Naive thymus-derived CD4-positive, alpha-beta T cell (primary cell): Measurements from ENCODE around the gene CISD3. TPM values are rescaled to one million over a fixed set of nuclear protein-coding genes. Genes with fewer than 3 reads are reported as not detected.

ENCODE experiments used
- ATAC-seq: fragments of 150-1000 bp; cut with Tn5 transposase; 2 replicates; pipeline ENCODE4 v1.10.0; 2021; ENCODE audit warnings: mild to moderate bottlenecking, moderate library complexity
- CTCF ChIA-PET: fragments of 350-600 bp; sonication (Branson Sonifier 250); formaldehyde crosslinking; loops from one replicate; lab custom pipeline; 2021; ENCODE audit warnings: antibody characterized with exemption; lab: Charles Lee
- POLR2A ChIA-PET: fragments of 350-600 bp; sonication (Branson Sonifier 250); formaldehyde crosslinking; loops from one replicate; lab custom pipeline; 2021; ENCODE audit warnings: antibody characterized with exemption, inconsistent platforms; lab: Charles Lee
- DNase-seq, 9 donors: peaks; one replicate each; pipeline versions ENCODE4 v3.0.0 to v3.0.0-alpha.2; 2020 to 2022; ENCODE audit warnings: mixed read lengths in 1 of 9
- H3K27ac ChIP-seq: one replicate; pipeline ENCODE4 v1.7.0; 2013; ENCODE audit warnings: mild to moderate bottlenecking, low read depth, low read length, moderate library complexity
- H3K27me3 ChIP-seq, 2 donors: one replicate each; pipeline ENCODE4 v1.7.0; 2013; ENCODE audit warnings: low read length in 2 of 2, mild to moderate bottlenecking in 2 of 2, moderate library complexity in 2 of 2; ENCODE audit not compliant: control insufficient read depth in 2 of 2, insufficient read depth in 2 of 2
- H3K36me3 ChIP-seq, 3 experiments: 1 replicate in 2 of 3; 2 replicates in 1 of 3; pipeline ENCODE4 v1.7.0; 2013; ENCODE audit warnings: low read length in 3 of 3, mild to moderate bottlenecking in 3 of 3, moderate library complexity in 1 of 3; ENCODE audit not compliant: insufficient read depth in 3 of 3, control insufficient read depth in 2 of 3
- H3K4me1 ChIP-seq, 2 donors: one replicate each; pipeline ENCODE4 v1.7.0; 2013; ENCODE audit warnings: low read length in 2 of 2, mild to moderate bottlenecking in 2 of 2, moderate library complexity in 1 of 2; ENCODE audit not compliant: control insufficient read depth in 2 of 2, insufficient read depth in 2 of 2
- H3K4me3 ChIP-seq: 2 replicates; pipeline ENCODE4 v1.7.0; 2013; ENCODE audit warnings: mild to moderate bottlenecking, low read length
- H3K9me3 ChIP-seq, 3 experiments: 1 replicate in 2 of 3; 2 replicates in 1 of 3; pipeline ENCODE4 v1.7.0; 2013; ENCODE audit warnings: low read length in 3 of 3; ENCODE audit not compliant: control insufficient read depth in 2 of 3
- H3K27ac Mint-ChIP-seq, 9 donors: one replicate each; pipeline ENCODE4 v1.8.0; 2020 to 2022; ENCODE audit warnings: mixed read lengths in 9 of 9, mild to moderate bottlenecking in 8 of 9, moderate library complexity in 5 of 9, inconsistent platforms in 2 of 9
- H3K27me3 Mint-ChIP-seq, 5 donors: one replicate each; pipeline ENCODE4 v1.8.0; 2021 to 2022; ENCODE audit warnings: mixed read lengths in 5 of 5, mild to moderate bottlenecking in 1 of 5
- H3K36me3 Mint-ChIP-seq, 5 donors: one replicate each; pipeline ENCODE4 v1.8.0; 2020 to 2022; ENCODE audit warnings: mixed read lengths in 5 of 5, mild to moderate bottlenecking in 3 of 5, inconsistent platforms in 1 of 5
- H3K4me1 Mint-ChIP-seq, 7 donors: one replicate each; pipeline ENCODE4 v1.8.0; 2020 to 2022; ENCODE audit warnings: mixed read lengths in 7 of 7, mild to moderate bottlenecking in 3 of 7, inconsistent platforms in 1 of 7
- H3K4me3 Mint-ChIP-seq, 10 donors: one replicate each; pipeline ENCODE4 v1.8.0; 2020 to 2022; ENCODE audit warnings: mild to moderate bottlenecking in 10 of 10, mixed read lengths in 10 of 10, moderate library complexity in 6 of 10, inconsistent platforms in 2 of 10
- H3K9me3 Mint-ChIP-seq, 11 donors: one replicate each; pipeline ENCODE4 v1.8.0; 2020 to 2022; ENCODE audit warnings: mixed read lengths in 11 of 11, mild to moderate bottlenecking in 4 of 11, inconsistent platforms in 1 of 11, moderate library complexity in 1 of 11
- intact Hi-C, 2 donors: fragments of 100-400 bp; cut with micrococcal nuclease; formaldehyde crosslinking; loops; one replicate each; pipeline ENCODE4 v1.15.1; 2023
- microRNA-seq: library from miRNA; unstranded; fragments of <30 nt; microRNA quantifications from one replicate; pipeline ENCODE4 v1.2.0, GENCODE V29; 2022; ENCODE audit warnings: borderline microRNAs expressed
- polyA plus RNA-seq, 2 donors: library from polyadenylated mRNA; unstranded; fragments of 300-500 nt; fragmentation: Illumina TruSeq; gene quantifications; one replicate each; pipeline ENCODE4 v1.2.3, GENCODE V29; 2021
- total RNA-seq, 6 experiments: library from RNA in 5 of 6; stranded (reverse) in 5 of 6; gene quantifications; 1 replicate in 5 of 6; 2 replicates in 1 of 6; pipeline ENCODE4 v1.2.3 and lab custom pipeline; 2021 to 2026

Gene CISD3
- total and polyA plus RNA-seq, 7 experiments from 2014 or later: 8.0 to 39.6 (median 16.6) TPM

DNA sequence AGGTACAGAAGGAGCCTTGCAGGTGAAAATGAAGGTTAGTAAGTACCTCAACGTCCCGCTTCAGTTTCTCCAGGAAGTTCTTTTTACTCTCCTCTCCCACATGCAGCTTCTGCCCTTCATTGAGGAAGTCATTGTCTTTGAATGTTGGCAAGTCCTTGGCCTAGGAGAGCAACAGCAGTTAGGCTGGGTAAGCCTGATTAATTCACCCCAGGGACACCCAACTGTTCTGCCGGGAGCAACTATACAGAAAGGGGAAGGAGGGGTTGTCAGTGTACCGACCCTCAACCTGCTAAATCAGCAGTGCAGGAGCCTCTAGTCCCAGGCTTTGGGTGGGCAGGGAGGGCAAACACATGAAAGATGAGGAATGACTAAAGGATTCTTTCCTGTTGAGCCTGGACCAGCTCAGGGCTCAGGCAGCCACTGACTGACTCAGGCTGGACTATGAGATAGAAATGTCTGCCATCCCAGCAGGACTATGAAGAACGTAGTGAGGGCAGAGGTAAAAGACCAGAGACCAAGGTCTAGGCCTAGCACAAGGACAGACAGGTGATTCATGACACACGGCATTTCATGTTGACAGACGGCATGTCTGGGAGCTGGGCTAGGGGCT lies 47.6 kb downstream of the CISD3 start:
- Histone ChIP-seq H3K27ac (no peak overlapping the region), H3K9me3 (no peaks in the 10 kb centered on the region), H3K4me1 (no peaks in the 10 kb centered on the region), H3K27me3 (no peaks in the 10 kb centered on the region), H3K4me3 (no peak overlapping the region), H3K36me3 (peaks cover 17 to 83% (median 35%) of the 10 kb centered on the region in 3 experiments)
- intact Hi-C loops: no loop called here
- ATAC-seq: no peak
- ChIA-PET POLR2A (interaction anchor here (1.0 kb wide), 3 partner anchors 10 to 25 kb away, joined by 3 read pairs; partner anchors contain the start of gene PSMB3), CTCF (no interaction called here)
- no peak for DNase-seq
- Mint-ChIP-seq H3K36me3 (peaks cover 6 to 48% (median 24%) of the 10 kb centered on the region in 5 donors), H3K4me3 (no peak overlapping the region), H3K27me3 (no peaks in the 10 kb centered on the region), H3K4me1 (peaks cover 0 to 3% (median 0%) of the 10 kb centered on the region in 7 donors), H3K9me3 (no peaks in the 10 kb centered on the region), H3K27ac (no peak overlapping the region)

DNA sequence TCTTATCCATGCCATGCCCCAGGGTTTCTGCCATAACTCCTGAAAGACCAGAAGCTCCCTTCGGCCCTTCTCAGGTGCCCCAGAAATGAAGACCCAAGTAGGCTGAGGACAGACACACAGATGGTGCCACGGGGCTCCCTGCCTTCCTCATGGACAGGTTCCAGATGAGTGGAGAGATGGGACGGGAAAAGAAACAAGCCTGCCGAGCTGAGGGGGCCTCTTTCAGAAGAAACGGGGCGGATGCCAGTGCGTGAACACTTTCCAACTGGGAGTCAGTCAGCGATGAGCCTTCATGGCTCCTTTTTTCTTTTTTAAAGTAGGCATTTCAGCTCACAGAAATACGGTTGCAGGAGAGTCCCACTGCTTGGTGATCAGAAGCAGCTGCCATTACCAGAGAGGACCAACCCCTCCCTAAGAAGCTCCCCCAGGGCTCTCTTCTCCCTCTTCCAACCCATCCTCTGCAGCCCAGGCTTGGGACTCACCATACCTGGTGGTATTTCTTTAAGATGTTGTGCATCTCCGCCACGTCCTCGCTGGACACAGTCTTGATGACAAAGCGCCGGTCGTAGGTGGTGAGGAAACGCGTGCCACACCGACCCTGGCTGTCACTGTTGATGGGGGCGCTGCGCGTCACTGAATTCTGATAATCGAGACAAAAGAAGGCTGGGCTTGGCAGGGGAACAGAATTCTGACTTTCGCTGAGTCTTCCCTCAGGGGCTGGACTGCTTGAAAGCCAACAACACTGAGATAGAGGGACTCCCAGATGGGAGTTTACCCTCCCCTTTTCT lies 50.0 kb downstream of the CISD3 start:
- intact Hi-C loops: no loop called here
- Histone ChIP-seq H3K36me3 (peaks cover 20 to 88% (median 44%) of the 10 kb centered on the region in 3 experiments), H3K4me3 (no peak overlapping the region), H3K27me3 (no peaks in the 10 kb centered on the region), H3K9me3 (no peaks in the 10 kb centered on the region), H3K4me1 (no peaks in the 10 kb centered on the region), H3K27ac (no peak overlapping the region)
- Mint-ChIP-seq H3K9me3 (no peaks in the 10 kb centered on the region), H3K36me3 (peaks cover 6 to 46% (median 18%) of the 10 kb centered on the region in 5 donors), H3K4me1 (peaks cover 0 to 5% (median 0%) of the 10 kb centered on the region in 7 donors), H3K27ac (no peak overlapping the region), H3K4me3 (no peak overlapping the region), H3K27me3 (no peaks in the 10 kb centered on the region)
- ATAC-seq: no peak
- CTCF ChIA-PET: no interaction called here
- POLR2A ChIA-PET: no interaction called here
- DNase-seq: no peak

DNA sequence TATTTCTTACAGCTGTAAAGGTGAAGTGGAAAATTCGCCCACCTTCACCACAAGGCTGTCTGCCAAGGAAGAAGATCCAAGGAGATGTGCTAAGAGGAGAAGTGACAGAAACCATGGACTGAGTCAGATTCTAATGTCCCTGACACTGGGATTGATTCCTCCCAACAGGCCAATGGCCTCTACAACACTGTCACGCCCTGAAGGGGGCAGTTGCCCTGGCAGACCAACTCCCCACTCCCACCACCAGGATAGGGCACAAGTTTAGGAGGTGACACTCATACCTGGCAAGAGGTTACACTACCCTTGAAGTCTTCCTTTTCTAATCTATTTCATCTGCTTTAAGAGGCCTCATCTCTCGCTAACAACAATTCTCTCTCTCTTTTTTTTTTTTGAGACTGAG lies 53.1 kb downstream of the CISD3 start:
- Mint-ChIP-seq H3K27me3 (no peaks in the 10 kb centered on the region), H3K4me1 (peaks cover 0 to 5% (median 4%) of the 10 kb centered on the region in 7 donors), H3K27ac (peak overlapping the region in 1 of 9 donors; percentile 74), H3K9me3 (no peaks in the 10 kb centered on the region), H3K36me3 (peaks cover 5 to 53% (median 16%) of the 10 kb centered on the region in 5 donors), H3K4me3 (no peak overlapping the region)
- Histone ChIP-seq H3K9me3 (no peaks in the 10 kb centered on the region), H3K27me3 (no peaks in the 10 kb centered on the region), H3K36me3 (peaks cover 25 to 88% (median 55%) of the 10 kb centered on the region in 3 experiments), H3K4me1 (no peaks in the 10 kb centered on the region), H3K4me3 (no peak overlapping the region), H3K27ac (no peak overlapping the region)
- ATAC-seq (no peak), DNase-seq (no peak)
- ChIA-PET POLR2A (interaction anchor here (0.7 kb wide), 1 partner anchor 413 kb away, joined by 4 read pairs; no protein-coding TSS in a partner anchor), CTCF (no interaction called here)
- intact Hi-C loops: no loop called here

Small RNAs within 50 kb of the gene (microRNA-seq; reads per million reads assigned to microRNA genes)
- not detected for gene MIR4726
- not detected for gene MIR4734

Other genes with a start within 250 kb of the CISD3 start
- gene SRCIN1, start 124.4 kb upstream of the CISD3 start, total RNA-seq: under 1 TPM in 4 of 5 experiments, not detected in 1; 0.15 to 0.40 (median 0.23) TPM
- gene SRCIN1, start 124.4 kb upstream of the CISD3 start, polyA plus RNA-seq: not detected
- 10 to 100 TPM in 1 of 5 experiments, under 1 TPM in 4; 0.19 to 13.4 (median 0.34) TPM for gene EPOP, start 55.4 kb upstream of the CISD3 start, total RNA-seq
- gene EPOP, start 55.4 kb upstream of the CISD3 start, polyA plus RNA-seq: not detected
- 100 to 1,000 TPM; 287 to 533 (median 384) TPM for gene MLLT6, start 25.1 kb upstream of the CISD3 start, total RNA-seq
- gene MLLT6, start 25.1 kb upstream of the CISD3 start, polyA plus RNA-seq: 10 to 100 TPM; 10.2 to 11.7 TPM
- gene PCGF2, start 18.0 kb downstream of the CISD3 start, total RNA-seq: 1 to 10 TPM in 1 of 5 experiments, under 1 TPM in 1, not detected in 3; 0.34 to 2.7 TPM
- gene PCGF2, start 18.0 kb downstream of the CISD3 start, polyA plus RNA-seq: under 1 TPM in 1 of 2 donors, not detected in 1; 0.09 TPM
- 100 to 1,000 TPM in 2 of 5 experiments, 10 to 100 TPM in 3; 60.8 to 287 (median 92.1) TPM for gene PSMB3, start 22.4 kb downstream of the CISD3 start, total RNA-seq
- 100 to 1,000 TPM; 382 to 410 TPM for gene PSMB3, start 22.4 kb downstream of the CISD3 start, polyA plus RNA-seq
- 10 to 100 TPM; 32.4 to 67.9 (median 49.1) TPM for gene PIP4K2B, start 69.2 kb downstream of the CISD3 start, total RNA-seq
- 10 to 100 TPM; 17.5 to 18.6 TPM for gene PIP4K2B, start 69.2 kb downstream of the CISD3 start, polyA plus RNA-seq
- 10 to 100 TPM; 33.0 to 69.5 (median 53.4) TPM for gene CWC25, start 95.0 kb downstream of the CISD3 start, total RNA-seq
- gene CWC25, start 95.0 kb downstream of the CISD3 start, polyA plus RNA-seq: 1 to 10 TPM; 5.0 to 8.5 TPM
- gene RPL23, start 123.4 kb downstream of the CISD3 start, total RNA-seq: 1,000 to 10,000 TPM; 1,312 to 2,438 (median 1,877) TPM
- 1,000 to 10,000 TPM; 1,326 to 1,996 TPM for gene RPL23, start 123.4 kb downstream of the CISD3 start, polyA plus RNA-seq
- gene LASP1, start 139.7 kb downstream of the CISD3 start, total RNA-seq: 100 to 1,000 TPM in 4 of 5 experiments, 10 to 100 TPM in 1; 75.3 to 199 (median 113) TPM
- gene LASP1, start 139.7 kb downstream of the CISD3 start, polyA plus RNA-seq: 10 to 100 TPM; 43.4 to 54.5 TPM
- gene FBXO47, start 237.1 kb downstream of the CISD3 start, total RNA-seq: not detected
- not detected for gene FBXO47, start 237.1 kb downstream of the CISD3 start, polyA plus RNA-seq